BLaER1 (cell line): ENCODE results near the gene KCNK3.
"Not testable (repeated sequence)": the region's sequence is repeated elsewhere in the genome, so short reads cannot be mapped to it uniquely, and the experiment has no call there.

Source experiments
- H3K27ac ChIP-seq: shearing (Covaris generic); formaldehyde crosslinking; 2 replicates; pipeline ENCODE4 v1.8.1; 2022
- H3K27me3 ChIP-seq: shearing (Covaris generic); formaldehyde crosslinking; 2 replicates; pipeline ENCODE4 v1.8.1; 2022
- H3K36me3 ChIP-seq: shearing (Covaris generic); formaldehyde crosslinking; 2 replicates; pipeline ENCODE4 v1.8.1; 2022
- H3K4me1 ChIP-seq: shearing (Covaris generic); formaldehyde crosslinking; 2 replicates; pipeline ENCODE4 v1.8.1; 2022
- H3K4me2 ChIP-seq: shearing (Covaris generic); formaldehyde crosslinking; 2 replicates; pipeline ENCODE4 v1.8.1; 2022
- H3K4me3 ChIP-seq: shearing (Covaris generic); formaldehyde crosslinking; 2 replicates; pipeline ENCODE4 v1.8.1; 2022
- H3K9ac ChIP-seq: shearing (Covaris generic); formaldehyde crosslinking; 2 replicates; pipeline ENCODE4 v1.8.1; 2022
- H3K9me3 ChIP-seq: shearing (Covaris generic); formaldehyde crosslinking; 2 replicates; pipeline ENCODE4 v1.8.1; 2022
- H4K20me1 ChIP-seq: shearing (Covaris generic); formaldehyde crosslinking; 2 replicates; pipeline ENCODE4 v1.8.1; 2022
- Cebpa-rat ChIP-seq: shearing (Covaris generic); IDR thresholded peaks from 2 replicates; pipeline ENCODE4 v1.8.1; 2022

KCNK3 gene

GRCh38 chr2:26651470-26651771, 41.1 kb upstream of the KCNK3 start:
- Histone ChIP-seq H3K9me3 (0 out of 2 replicates have a peak, but pooled peaks cover 3% of the 10 kb centered on the region), H3K27me3 (no peaks in the 10 kb centered on the region), H3K4me3 (no peak overlapping the region), H3K9ac (no peak overlapping the region), H3K27ac (no peak overlapping the region), H3K4me1 (peaks cover 39% of the 10 kb centered on the region), H3K36me3 (no peaks in the 10 kb centered on the region), H4K20me1 (no peaks in the 10 kb centered on the region), H3K4me2 (no peak overlapping the region)
- TF ChIP-seq Cebpa-rat: no peak

DNA sequence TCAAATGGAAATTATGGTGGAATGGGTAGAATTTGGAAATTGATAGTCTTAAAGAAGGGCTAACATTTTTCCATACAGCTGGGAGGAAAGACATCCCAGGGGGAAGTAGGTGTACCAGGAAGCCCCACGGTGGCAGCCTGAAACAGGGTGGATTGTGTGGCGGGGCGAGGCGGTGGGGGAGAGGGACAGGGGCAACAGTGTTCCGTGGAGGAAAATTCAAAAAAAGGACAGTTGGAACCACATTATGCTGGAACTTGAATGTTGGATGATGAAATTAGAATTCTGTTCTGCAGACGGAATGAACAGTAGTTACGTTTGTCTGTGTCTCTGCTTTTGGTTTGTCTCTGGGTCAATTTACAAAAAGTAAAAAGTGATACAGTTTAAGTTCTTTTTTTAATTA, 40.7 kb upstream of the KCNK3 start:
- Histone ChIP-seq H3K9me3 (0 out of 2 replicates have a peak, but pooled peaks cover 3% of the 10 kb centered on the region), H3K4me3 (no peak overlapping the region), H3K27ac (no peak overlapping the region), H3K4me1 (peaks cover 36% of the 10 kb centered on the region), H3K27me3 (no peaks in the 10 kb centered on the region), H3K36me3 (no peaks in the 10 kb centered on the region), H3K4me2 (no peak overlapping the region), H4K20me1 (no peaks in the 10 kb centered on the region), H3K9ac (no peak overlapping the region)
- no peak for TF ChIP-seq Cebpa-rat

- Histone ChIP-seq H3K27me3 (no peaks in the 10 kb centered on the region), H3K36me3 (no peaks in the 10 kb centered on the region), H3K4me2 (peak overlapping the region; percentile 40), H3K4me1 (peaks cover 29% of the 10 kb centered on the region), H4K20me1 (no peaks in the 10 kb centered on the region), H3K9ac (no peak overlapping the region), H3K27ac (no peak overlapping the region), H3K4me3 (no peak overlapping the region), H3K9me3 (peaks cover 9% of the 10 kb centered on the region; the same call in 1 of the 2 replicates)
- TF ChIP-seq Cebpa-rat: no peak
Measured at GRCh38 chr2:26652361-26653041, 40.0 kb upstream of the KCNK3 start.

DNA sequence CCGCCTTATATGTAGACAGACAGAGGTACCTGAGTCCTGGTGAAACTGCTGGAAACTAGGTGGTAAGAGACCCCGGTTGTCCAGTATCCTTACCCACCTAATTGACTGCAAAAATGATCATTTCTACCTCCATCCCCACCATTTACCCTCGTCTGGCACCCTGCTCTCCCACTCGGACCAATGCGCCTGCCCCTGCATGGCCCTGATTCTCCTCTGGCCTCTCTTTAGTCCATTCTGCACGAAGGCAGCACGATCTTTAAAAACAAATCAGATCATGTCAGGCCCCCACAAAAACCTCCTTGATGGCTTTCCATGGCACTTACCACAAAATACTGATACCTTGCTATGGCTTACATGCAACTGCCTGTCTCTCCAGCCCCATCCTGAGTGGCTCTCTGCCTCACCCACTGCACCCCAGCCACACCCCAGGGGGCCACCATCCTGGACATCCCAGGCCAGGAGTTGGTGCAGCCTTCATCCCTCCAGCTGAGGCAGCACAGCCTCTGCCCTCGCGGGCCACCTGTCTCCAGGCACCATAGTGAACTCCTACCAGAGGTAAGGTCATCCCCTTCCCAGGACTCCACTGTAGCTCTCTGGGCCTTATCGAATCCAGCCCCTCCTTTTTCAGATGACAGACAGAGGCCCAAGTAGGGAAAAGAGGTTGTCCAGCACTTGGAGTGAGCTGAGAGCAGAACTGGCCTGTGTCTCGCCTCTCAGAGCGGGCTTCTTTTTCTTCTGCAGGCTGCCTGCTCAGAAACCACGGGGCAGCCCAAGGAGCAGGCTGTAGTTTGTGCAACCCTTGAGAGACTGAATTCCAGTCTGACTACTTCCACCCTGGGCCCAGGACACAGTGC, 39.1 kb upstream of the KCNK3 start:
- H3K4me3 ChIP-seq: no peak overlapping the region
- no peaks in the 10 kb centered on the region for H4K20me1 ChIP-seq
- TF ChIP-seq Cebpa-rat: no peak
- no peaks in the 10 kb centered on the region for H3K36me3 ChIP-seq
- peaks cover 18% of the 10 kb centered on the region for H3K9me3 ChIP-seq
- H3K27ac ChIP-seq: no peak overlapping the region
- H3K27me3 ChIP-seq: no peaks in the 10 kb centered on the region
- H3K9ac ChIP-seq: no peak overlapping the region
- peaks cover 23% of the 10 kb centered on the region for H3K4me1 ChIP-seq
- no peak overlapping the region for H3K4me2 ChIP-seq

GRCh38 chr2:26654061-26654340, 38.5 kb upstream of the KCNK3 start:
- H3K9me3 ChIP-seq: peaks cover 24% of the 10 kb centered on the region
- TF ChIP-seq Cebpa-rat: no peak
- H4K20me1 ChIP-seq: no peaks in the 10 kb centered on the region
- H3K4me2 ChIP-seq: 0 out of 2 replicates have a peak overlapping the region, but pooled peaks have one; percentile 36
- H3K27me3 ChIP-seq: no peaks in the 10 kb centered on the region
- H3K4me3 ChIP-seq: no peak overlapping the region
- H3K36me3 ChIP-seq: no peaks in the 10 kb centered on the region
- no peak overlapping the region for H3K9ac ChIP-seq
- no peak overlapping the region for H3K27ac ChIP-seq
- H3K4me1 ChIP-seq: peaks cover 23% of the 10 kb centered on the region

DNA sequence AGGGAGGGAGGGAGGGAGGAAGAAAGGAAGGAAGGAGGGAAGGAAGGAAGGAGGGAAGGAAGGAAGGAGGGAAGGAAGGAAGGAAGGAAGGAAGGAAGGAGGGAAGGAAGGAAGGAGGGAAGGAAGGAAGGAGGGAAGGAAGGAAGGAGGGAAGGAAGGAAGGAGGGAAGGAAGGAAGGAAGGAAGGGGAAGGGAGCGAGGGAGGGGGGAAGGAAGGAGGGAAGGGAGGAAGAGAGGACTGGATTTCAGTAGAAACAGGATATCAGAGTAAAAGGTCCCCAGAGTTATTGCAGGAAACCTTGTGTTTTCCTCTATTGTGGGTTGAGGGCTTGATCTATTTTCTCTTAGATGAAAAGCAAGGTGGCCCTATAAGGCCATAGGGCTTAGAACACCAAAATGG, 37.4 kb upstream of the KCNK3 start:
- Histone ChIP-seq H3K4me2 (0 out of 2 replicates have a peak overlapping the region, but pooled peaks have one; percentile 30), H3K9me3 (peaks cover 34% of the 10 kb centered on the region), H3K4me1 (peaks cover 23% of the 10 kb centered on the region)
- not testable (repeated sequence) for H3K36me3 ChIP-seq, H3K9ac ChIP-seq, H3K27ac ChIP-seq, H3K4me3 ChIP-seq, H4K20me1 ChIP-seq, H3K27me3 ChIP-seq

GRCh38 chr2:26655611-26656195, 36.8 kb upstream of the KCNK3 start:
- Histone ChIP-seq H3K36me3 (no peaks in the 10 kb centered on the region), H3K4me1 (peaks cover 23% of the 10 kb centered on the region), H3K4me2 (0 out of 2 replicates have a peak overlapping the region, but pooled peaks have one; percentile 30), H3K4me3 (no peak overlapping the region), H3K9me3 (peaks cover 36% of the 10 kb centered on the region), H3K27me3 (no peaks in the 10 kb centered on the region), H4K20me1 (no peaks in the 10 kb centered on the region), H3K27ac (no peak overlapping the region), H3K9ac (no peak overlapping the region)
- no peak for TF ChIP-seq Cebpa-rat

- no peaks in the 10 kb centered on the region for H3K36me3 ChIP-seq
- peaks cover 42% of the 10 kb centered on the region for H3K9me3 ChIP-seq
- H3K4me3 ChIP-seq: no peak overlapping the region
- H3K4me1 ChIP-seq: peaks cover 19% of the 10 kb centered on the region
- no peaks in the 10 kb centered on the region for H3K27me3 ChIP-seq
- no peak for TF ChIP-seq Cebpa-rat
- no peak overlapping the region for H3K9ac ChIP-seq
- H3K4me2 ChIP-seq: no peak overlapping the region
- H4K20me1 ChIP-seq: no peaks in the 10 kb centered on the region
- no peak overlapping the region for H3K27ac ChIP-seq
Measured at GRCh38 chr2:26657265-26657664, 35.3 kb upstream of the KCNK3 start.

DNA sequence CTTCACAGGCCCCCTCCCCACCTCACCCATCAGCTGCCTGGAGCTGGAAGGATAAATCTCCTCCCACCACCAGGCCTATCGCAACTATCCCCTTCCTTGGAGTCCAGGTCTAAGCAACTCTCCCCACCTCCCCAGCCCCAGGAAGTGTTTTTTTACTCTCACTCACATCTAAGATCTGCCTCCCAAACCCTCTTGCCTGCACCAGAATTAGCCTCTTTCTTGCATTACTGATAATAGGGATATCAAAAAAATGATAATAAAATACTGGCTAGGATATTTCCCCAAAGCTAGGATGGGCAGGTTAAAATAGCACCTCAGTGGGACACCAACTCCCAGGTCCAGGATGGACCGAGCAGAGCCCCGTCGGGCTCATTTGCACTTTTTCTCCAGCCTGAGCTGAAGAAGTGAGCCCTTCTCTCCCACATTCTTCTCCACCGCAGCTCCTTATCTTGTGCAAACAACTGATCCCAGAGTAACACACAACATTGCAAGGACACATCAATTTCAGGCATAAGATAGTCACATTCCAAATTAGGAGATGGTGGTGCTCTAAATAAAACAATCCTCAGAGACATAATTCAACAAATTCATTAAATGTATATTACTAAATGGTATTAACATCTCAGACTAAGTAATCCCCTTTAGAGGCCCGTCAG, 33.7 kb upstream of the KCNK3 start:
- no peaks in the 10 kb centered on the region for H3K36me3 ChIP-seq
- no peak overlapping the region for H3K9ac ChIP-seq
- peaks cover 12% of the 10 kb centered on the region for H3K4me1 ChIP-seq
- H3K4me2 ChIP-seq: no peak overlapping the region
- H4K20me1 ChIP-seq: no peaks in the 10 kb centered on the region
- H3K27me3 ChIP-seq: no peaks in the 10 kb centered on the region
- H3K9me3 ChIP-seq: peaks cover 42% of the 10 kb centered on the region
- TF ChIP-seq Cebpa-rat: no peak
- H3K4me3 ChIP-seq: no peak overlapping the region
- H3K27ac ChIP-seq: no peak overlapping the region
